ENCODE data around the gene TNFRSF17.
"Not testable (repeated sequence)": the region's sequence is repeated elsewhere in the genome, so short reads cannot be mapped to it uniquely, and the experiment has no call there.

Gene TNFRSF17

GRCh38 chr16:11964761-11965551 is at the start of gene TNFRSF17:
TNFRSF17 (plus strand) TSS chr16:11965210; CDS start chr16:11965325, 115 bp downstream.
- peaks cover 4% of the 10 kb centered on the region for H3K36me3 Mint-ChIP-seq

GRCh38 chr16:11915644-11916523 is 49.1 kb upstream of the TNFRSF17 start, which contains the start of gene GSPT1:
GSPT1 (minus strand) TSS chr16:11915956; CDS start chr16:11915720, 236 bp downstream.
- peak within 1 kb of the TSS; percentile 96 for H3K27ac Mint-ChIP-seq
- peaks cover 33% of the 10 kb centered on the region for H3K4me1 Mint-ChIP-seq (ENCODE audit: low read depth)
- H3K36me3 Mint-ChIP-seq = peaks cover 5% of the 10 kb centered on the region
- no peaks in the 10 kb centered on the region for H3K9me3 Mint-ChIP-seq (ENCODE audit: low read depth)
- peak within 1 kb of the TSS; percentile 95 for H3K4me3 Mint-ChIP-seq
- peaks cover 3% of the 10 kb centered on the region for H3K27me3 Mint-ChIP-seq

More at GRCh38 chr16:11964761-11965551, at the start of gene TNFRSF17:
- H3K9me3 Mint-ChIP-seq (ENCODE audit: low read depth) = no peaks in the 10 kb centered on the region
- no peaks in the 10 kb centered on the region for H3K27me3 Mint-ChIP-seq
- no peak within 1 kb of the TSS for H3K27ac Mint-ChIP-seq
- no peak within 1 kb of the TSS for H3K4me3 Mint-ChIP-seq
- no peaks in the 10 kb centered on the region for H3K4me1 Mint-ChIP-seq (ENCODE audit: low read depth)

- Mint-ChIP-seq H3K9me3 (ENCODE audit: low read depth) (no peaks in the 10 kb centered on the region), H3K4me3 (peak overlapping the region; percentile 87), H3K4me1 (ENCODE audit: low read depth) (peaks cover 29% of the 10 kb centered on the region), H3K36me3 (peaks cover 5% of the 10 kb centered on the region), H3K27ac (peak overlapping the region; percentile 84), H3K27me3 (peaks cover 3% of the 10 kb centered on the region)
These were observed 48.3 kb upstream of the TNFRSF17 start for GRCh38 chr16:11916524-11917285.

DNA sequence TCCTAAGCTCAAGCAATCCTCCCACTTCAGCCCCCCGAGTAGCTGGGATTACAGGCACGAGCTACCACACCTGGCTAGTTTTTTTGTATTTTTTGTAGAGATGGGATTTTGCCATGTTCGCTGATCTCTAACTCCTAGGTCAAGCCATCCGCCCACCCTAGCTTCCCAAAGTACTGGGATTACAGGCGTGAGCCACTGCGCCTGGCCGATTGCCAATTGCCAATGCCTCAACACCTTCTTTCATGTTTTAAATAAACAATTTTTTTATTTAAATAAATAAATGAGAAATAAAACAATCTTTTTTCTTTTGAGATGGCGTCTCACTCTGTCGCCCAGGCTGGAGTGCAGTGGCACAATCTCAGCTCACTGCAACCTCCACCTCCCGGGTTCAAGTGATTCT is 41.0 kb upstream of the TNFRSF17 start:
- not testable (repeated sequence) for H3K27me3 Mint-ChIP-seq; H3K27ac Mint-ChIP-seq; H3K4me1 Mint-ChIP-seq (ENCODE audit: low read depth); H3K9me3 Mint-ChIP-seq (ENCODE audit: low read depth); H3K36me3 Mint-ChIP-seq; H3K4me3 Mint-ChIP-seq

- H3K27ac Mint-ChIP-seq; H3K36me3 Mint-ChIP-seq; H3K27me3 Mint-ChIP-seq; H3K4me3 Mint-ChIP-seq; H3K4me1 Mint-ChIP-seq (ENCODE audit: low read depth); H3K9me3 Mint-ChIP-seq (ENCODE audit: low read depth): not testable (repeated sequence)
These were observed 37.7 kb upstream of the TNFRSF17 start for GRCh38 chr16:11927350-11927749.

GRCh38 chr16:11941945-11942344 is 23.1 kb upstream of the TNFRSF17 start, which contains the start of gene NPIPB2:
NPIPB2 (minus strand) TSS chr16:11942045; CDS start chr16:11942045, 0 bp downstream.
- not testable (repeated sequence) for H3K27ac Mint-ChIP-seq; H3K9me3 Mint-ChIP-seq (ENCODE audit: low read depth); H3K4me3 Mint-ChIP-seq; H3K4me1 Mint-ChIP-seq (ENCODE audit: low read depth); H3K27me3 Mint-ChIP-seq; H3K36me3 Mint-ChIP-seq

GRCh38 chr16:11946433-11946832 is 18.6 kb upstream of the TNFRSF17 start:
- Mint-ChIP-seq H3K4me3 (no peak overlapping the region), H3K9me3 (ENCODE audit: low read depth) (no peaks in the 10 kb centered on the region), H3K27ac (no peak overlapping the region), H3K36me3 (no peaks in the 10 kb centered on the region), H3K27me3 (no peaks in the 10 kb centered on the region), H3K4me1 (ENCODE audit: low read depth) (peaks cover 3% of the 10 kb centered on the region)

DNA sequence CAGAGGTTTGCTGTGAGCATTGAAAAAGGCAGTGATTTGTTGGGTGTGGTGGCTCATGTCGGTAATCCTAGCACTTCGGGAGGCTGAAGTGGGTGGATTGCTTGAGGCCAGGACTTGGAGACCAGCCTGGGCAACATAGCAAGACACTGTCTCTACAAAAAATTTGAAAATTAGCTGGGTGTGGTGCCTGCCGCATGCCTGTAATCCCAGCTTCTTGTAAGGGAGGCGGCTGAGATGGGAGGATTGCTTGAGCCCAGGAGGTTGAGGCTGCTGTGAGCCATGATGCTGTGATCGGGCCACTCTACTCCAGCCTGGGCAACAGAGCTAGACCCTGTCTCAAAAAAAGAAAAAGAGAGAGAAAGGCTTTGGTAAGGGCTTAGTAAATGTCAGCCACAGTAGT is 16.2 kb upstream of the TNFRSF17 start:
- no peak overlapping the region for H3K4me3 Mint-ChIP-seq
- no peaks in the 10 kb centered on the region for H3K27me3 Mint-ChIP-seq
- no peaks in the 10 kb centered on the region for H3K9me3 Mint-ChIP-seq (ENCODE audit: low read depth)
- H3K4me1 Mint-ChIP-seq (ENCODE audit: low read depth) = peaks cover 3% of the 10 kb centered on the region
- no peak overlapping the region for H3K27ac Mint-ChIP-seq
- H3K36me3 Mint-ChIP-seq = no peaks in the 10 kb centered on the region

- Mint-ChIP-seq H3K27me3 (no peaks in the 10 kb centered on the region), H3K4me1 (ENCODE audit: low read depth) (peaks cover 3% of the 10 kb centered on the region), H3K27ac (no peak overlapping the region), H3K36me3 (no peaks in the 10 kb centered on the region), H3K4me3 (no peak overlapping the region), H3K9me3 (ENCODE audit: low read depth) (no peaks in the 10 kb centered on the region)
These were observed 15.5 kb upstream of the TNFRSF17 start for GRCh38 chr16:11949527-11949926.

DNA sequence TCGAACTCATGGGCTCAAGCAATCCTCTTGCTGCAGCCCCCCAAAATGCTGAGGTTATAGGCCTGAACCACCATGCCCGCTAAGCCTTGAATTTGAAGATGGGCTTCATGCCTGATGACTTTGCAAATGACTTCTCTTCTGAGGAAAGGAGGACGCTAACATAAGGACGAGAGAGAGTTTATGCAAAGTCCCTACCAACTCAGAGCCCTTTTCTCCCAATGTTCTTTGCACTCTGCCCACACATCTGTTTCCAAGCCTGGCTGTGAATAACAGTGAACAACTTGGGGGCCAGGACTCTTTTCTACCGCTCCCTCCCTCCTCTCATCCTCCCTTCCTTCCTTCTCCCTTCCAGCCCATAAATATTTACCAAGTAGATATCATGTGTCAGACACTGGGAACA is 14.6 kb upstream of the TNFRSF17 start:
- Mint-ChIP-seq H3K27ac (no peak overlapping the region), H3K27me3 (no peaks in the 10 kb centered on the region), H3K9me3 (ENCODE audit: low read depth) (no peaks in the 10 kb centered on the region), H3K36me3 (no peaks in the 10 kb centered on the region), H3K4me3 (no peak overlapping the region), H3K4me1 (ENCODE audit: low read depth) (peaks cover 3% of the 10 kb centered on the region)

GRCh38 chr16:11953576-11953975 is 11.4 kb upstream of the TNFRSF17 start:
- not testable (repeated sequence) for H3K4me1 Mint-ChIP-seq (ENCODE audit: low read depth); H3K9me3 Mint-ChIP-seq (ENCODE audit: low read depth); H3K36me3 Mint-ChIP-seq; H3K27ac Mint-ChIP-seq; H3K27me3 Mint-ChIP-seq; H3K4me3 Mint-ChIP-seq

- Mint-ChIP-seq H3K27ac (no peak overlapping the region), H3K36me3 (peaks cover 4% of the 10 kb centered on the region), H3K27me3 (no peaks in the 10 kb centered on the region), H3K4me3 (no peak overlapping the region), H3K9me3 (ENCODE audit: low read depth) (no peaks in the 10 kb centered on the region), H3K4me1 (ENCODE audit: low read depth) (no peaks in the 10 kb centered on the region)
These were observed 9.3 kb upstream of the TNFRSF17 start for GRCh38 chr16:11955713-11956123.

DNA sequence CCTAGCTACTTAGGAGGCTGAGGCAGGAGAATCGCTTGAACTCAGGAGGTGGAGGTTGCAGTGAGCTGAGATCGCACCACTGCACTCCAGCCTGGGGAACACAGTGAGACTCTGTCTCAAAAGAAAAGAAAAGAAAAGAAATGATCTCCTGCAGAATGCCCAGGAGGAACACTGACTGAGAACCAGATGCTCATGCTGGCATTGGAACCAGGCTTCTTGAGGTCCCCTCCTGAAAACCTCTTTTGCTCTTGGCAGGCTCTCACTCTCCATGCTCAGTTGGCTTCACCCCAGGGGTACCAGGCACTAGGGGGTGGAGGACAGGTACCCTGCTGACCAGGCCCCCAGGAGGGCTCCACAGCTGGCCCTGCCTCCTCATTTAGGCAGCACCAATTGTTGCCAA is 8.5 kb upstream of the TNFRSF17 start:
- H3K9me3 Mint-ChIP-seq (ENCODE audit: low read depth) = no peaks in the 10 kb centered on the region
- no peaks in the 10 kb centered on the region for H3K4me1 Mint-ChIP-seq (ENCODE audit: low read depth)
- no peak overlapping the region for H3K4me3 Mint-ChIP-seq
- no peaks in the 10 kb centered on the region for H3K27me3 Mint-ChIP-seq
- H3K36me3 Mint-ChIP-seq = peaks cover 4% of the 10 kb centered on the region
- H3K27ac Mint-ChIP-seq = no peak overlapping the region

DNA sequence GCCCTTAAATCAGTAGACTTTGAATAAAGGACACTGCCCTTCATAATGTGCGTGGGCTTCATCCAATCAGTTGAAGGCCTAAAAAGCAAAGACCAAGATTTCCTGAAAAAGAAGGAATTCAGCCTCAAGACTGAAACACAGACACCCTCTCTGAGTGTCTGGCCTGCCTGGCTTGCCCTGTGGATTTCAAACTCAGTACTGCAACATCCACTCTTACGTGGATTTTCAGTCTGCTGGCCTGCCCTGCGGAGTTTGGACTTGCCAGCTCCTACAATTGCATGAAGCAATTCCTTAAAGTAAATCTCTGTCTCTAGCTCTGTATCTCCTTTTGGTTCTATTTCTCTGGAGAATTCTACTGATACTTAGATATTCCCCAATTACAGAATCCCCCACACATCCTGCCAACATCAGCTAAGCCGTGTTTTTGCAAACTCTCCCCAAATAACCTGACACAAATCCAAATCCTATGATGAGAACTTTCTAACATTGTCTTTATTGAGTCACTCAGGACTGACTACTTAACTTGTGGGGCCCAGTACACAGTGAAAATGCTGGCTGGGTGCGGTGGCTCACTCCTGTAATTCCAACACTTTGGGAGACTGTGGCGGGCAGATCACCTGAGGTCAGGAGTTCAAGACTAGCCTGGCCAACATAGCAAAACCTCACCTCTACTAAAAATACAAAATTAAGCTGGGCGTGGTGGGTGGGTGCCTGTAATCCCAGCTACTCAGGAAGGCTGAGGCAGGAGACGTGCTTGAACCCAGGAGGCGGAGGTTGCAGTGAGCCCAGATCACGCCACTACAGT is 7.2 kb upstream of the TNFRSF17 start:
- Mint-ChIP-seq H3K27ac (no peak overlapping the region), H3K36me3 (peaks cover 4% of the 10 kb centered on the region), H3K4me1 (ENCODE audit: low read depth) (no peaks in the 10 kb centered on the region), H3K9me3 (ENCODE audit: low read depth) (no peaks in the 10 kb centered on the region), H3K27me3 (no peaks in the 10 kb centered on the region), H3K4me3 (no peak overlapping the region)

Data from activated naive CD8-positive, alpha-beta T cell (primary cell).